Fibroblast of upper back skin (primary cell): Measurements from ENCODE around the gene JADE2.

ENCODE experiments used
- DNase-seq: peaks from one replicate; pipeline ENCODE4 v3.0.0-alpha.2; 2013

Gene JADE2

DNA sequence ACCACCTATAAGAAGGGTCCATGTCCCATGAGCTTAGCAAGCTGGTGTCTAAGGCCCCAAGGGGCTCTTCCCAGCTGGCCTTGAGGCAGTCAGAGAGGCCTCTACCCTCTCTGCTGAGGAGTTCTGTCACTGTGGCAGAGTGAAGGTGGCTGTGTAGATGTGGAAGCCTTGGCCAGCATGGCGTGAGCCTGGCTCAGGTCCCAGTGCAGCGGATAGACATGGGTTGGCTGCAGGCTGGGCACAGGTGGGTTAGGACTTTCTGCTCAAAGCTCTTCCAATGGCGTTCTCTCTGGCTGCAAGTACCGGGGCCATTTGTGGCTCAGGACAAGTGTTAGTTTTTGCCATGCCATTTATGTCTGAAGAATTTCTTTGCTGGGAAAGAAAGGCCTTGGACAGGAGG lies 47.3 kb downstream of the JADE2 start:
- no peak for DNase-seq

GRCh38 chr5:134574521-134574920 lies 49.1 kb downstream of the JADE2 start:
- no peak for DNase-seq

- no peak for DNase-seq
These were observed 49.8 kb downstream of the JADE2 start for GRCh38 chr5:134575316-134575715.

DNA sequence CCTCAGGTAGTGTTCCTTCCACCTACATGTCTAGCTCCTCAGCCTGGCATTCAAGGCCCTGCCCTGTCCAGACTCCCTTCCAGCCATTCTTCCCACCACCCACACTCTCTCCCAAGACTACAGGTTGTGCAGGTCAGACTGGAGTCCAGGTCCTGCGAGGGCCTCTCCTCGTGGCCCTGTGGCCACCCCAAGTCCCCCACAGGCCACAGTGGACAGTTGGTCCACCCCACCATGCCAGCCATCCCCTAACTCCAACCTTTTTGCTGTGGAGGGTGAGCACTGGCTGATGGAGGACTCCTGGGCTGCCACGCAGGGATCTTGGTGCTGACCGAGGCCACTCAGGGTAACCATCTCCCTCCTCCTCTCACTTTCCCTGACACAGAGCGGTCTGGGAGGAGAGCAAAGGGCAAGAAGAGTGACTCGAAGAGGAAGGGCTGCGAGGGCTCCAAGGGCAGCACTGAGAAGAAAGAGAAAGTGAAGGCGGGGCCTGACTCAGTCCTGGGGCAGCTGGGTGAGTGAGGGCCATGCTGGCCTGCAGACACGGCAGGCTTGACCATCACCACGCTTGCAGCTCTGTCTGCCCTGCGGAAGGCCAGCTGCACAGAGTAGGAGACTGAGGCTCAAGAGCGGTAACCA lies 51.0 kb downstream of the JADE2 start:
- no peak for DNase-seq

DNA sequence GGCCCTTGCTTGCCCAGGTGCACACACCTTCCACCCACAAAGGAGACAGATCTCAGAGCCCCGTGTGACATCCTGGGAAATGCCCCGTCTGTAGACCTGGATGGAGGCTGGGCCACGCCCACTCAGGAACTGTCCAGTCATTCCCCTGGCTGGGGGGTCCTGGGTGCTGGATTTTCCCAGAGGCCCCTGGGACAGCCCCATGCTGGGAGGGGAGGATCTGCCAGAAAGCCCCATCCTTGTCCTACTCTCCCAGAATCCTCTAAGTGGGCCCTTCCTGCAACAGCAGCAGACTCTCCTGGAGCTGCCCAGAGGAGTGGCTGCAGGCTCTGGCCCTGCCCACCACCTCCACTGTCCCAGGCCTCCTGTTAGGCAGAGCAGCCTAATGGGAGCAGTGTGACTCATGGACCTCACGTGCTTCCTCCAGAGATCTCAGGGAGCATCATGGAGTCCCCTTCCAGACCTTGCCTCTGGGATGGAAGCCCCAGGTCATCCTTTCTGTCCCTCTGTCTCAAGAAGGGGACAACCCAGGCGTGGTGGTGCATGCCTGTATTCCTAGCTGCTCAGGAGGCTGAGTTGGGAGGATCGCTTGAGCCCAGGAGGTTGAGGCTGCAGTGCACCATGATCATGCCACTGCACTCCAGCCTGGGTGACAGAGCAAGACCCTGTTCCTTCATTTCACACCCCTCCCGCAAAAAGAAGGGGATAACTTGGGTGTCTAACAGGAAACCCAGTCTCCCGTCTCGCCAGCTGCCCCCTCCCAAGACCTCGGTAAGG lies 51.7 kb downstream of the JADE2 start:
- DNase-seq: peak; percentile 40

GRCh38 chr5:134577796-134578577 lies 52.5 kb downstream of the JADE2 start:
- DNase-seq: peak; percentile 77

DNA sequence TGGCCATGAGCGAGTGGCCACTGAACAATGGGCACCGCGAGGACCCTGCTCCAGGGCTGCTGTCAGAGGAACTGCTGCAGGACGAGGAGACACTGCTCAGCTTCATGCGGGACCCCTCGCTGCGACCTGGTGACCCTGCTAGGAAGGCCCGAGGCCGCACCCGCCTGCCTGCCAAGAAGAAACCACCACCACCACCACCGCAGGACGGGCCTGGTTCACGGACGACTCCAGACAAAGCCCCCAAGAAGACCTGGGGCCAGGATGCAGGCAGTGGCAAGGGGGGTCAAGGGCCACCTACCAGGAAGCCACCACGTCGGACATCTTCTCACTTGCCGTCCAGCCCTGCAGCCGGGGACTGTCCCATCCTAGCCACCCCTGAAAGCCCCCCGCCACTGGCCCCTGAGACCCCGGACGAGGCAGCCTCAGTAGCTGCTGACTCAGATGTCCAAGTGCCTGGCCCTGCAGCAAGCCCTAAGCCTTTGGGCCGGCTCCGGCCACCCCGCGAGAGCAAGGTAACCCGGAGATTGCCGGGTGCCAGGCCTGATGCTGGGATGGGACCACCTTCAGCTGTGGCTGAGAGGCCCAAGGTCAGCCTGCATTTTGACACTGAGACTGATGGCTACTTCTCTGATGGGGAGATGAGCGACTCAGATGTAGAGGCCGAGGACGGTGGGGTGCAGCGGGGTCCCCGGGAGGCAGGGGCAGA lies 53.3 kb downstream of the JADE2 start:
- no peak for DNase-seq

DNA sequence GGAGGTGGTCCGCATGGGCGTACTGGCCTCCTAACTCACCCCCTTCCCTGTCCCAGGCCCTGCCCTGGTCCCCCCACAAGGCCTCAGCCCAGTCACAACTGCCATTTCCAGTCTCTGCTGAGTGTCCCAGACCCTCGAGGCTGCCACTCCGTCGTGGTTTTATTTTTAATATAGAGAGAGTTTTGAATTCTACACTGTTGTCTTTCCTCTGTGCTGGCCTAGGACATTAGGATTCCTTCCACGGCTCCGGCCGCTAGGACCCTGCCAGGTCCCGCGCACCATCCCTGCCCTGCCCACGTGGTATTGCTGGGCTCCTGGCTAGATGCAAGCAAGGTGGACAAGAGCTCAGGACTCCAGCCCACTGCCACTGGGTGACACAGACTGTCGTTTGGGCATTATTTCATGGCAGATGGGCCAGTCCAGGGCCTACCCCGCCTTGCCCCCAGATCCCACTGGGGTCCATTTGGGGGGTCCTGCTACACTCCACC lies 53.9 kb downstream of the JADE2 start:
- no peak for DNase-seq

DNA sequence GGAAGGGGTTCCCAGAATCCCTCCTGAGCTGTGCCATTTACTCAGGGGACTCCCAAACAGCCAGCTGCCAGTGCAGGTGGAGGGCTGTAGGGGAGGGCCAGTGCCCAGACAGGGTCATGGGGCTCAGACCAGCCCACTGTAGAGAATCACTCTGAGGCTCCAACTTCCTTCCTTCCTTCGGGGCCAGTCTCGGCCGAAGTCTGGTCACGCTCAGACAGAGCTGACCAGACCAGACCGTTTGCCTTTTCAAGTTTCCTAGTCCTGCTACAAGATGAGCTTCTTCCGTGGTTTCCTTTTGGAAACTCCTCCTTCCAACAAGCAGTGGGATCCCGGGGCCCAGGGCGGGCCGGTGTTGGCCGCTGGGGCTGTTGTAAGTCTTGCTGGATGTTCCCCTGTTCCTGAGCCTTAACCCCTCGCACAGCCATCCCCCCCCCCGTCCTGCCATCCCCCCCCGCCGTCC lies 54.6 kb downstream of the JADE2 start:
- DNase-seq: no peak

DNA sequence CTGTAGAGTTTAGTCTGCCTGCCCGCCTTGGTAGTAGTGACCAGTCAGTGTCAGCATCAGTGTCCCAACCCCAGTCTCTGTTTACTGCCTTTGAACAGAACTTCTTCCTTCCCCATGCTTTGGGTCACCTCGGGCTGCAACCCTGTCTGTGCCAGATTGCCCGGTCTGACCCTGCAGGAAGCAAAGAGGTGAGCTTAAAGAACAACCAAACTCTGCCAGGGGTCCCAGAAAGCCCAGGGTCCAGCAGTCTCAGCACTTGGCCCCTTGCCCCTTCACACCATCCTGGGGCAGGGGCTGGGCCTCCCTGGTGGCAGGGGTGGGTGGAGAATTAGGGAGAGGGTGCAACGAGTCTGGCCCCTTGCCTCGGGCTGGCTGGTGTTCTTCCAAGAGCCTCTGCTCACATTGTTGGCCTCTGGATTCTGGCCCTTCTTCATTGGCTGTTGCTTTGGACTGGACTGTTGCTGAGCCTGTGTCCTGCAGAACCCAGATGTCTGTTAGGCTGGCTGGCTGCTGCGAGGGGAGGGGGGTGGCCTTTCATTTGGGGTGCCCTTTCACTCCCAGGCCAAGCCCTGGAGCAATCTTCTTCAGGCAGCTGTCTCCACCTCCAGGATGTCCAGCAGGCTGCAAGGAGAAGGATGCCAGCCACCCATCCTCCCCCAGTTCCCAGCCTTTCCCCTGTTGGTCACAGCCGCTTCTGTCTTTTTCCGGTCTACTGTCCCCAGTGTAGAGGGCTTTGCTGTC lies 55.9 kb downstream of the JADE2 start:
- DNase-seq: no peak

- no peak for DNase-seq
These were observed 56.8 kb downstream of the JADE2 start for GRCh38 chr5:134582281-134582680.

DNA sequence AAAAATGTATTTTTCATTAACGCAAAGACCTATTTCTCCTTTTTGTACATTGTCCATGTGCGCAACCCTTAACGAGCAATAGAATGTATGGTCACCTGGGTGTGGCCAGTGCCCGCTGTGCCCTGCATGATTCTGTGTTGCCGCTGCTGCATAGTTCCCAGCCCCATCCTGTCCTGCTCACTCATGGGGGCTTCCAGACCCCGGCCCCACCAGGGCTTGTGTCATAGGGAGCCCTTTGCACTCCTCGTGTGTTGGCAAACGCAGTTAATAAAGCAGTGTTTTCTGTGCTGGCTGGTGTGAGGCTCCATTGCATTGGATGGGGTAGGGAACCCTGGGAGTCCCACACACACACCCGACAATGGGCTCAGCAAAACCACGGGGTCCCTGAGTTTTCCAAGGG lies 57.5 kb downstream of the JADE2 start:
- no peak for DNase-seq

GRCh38 chr5:134583766-134584165 lies 58.3 kb downstream of the JADE2 start:
- DNase-seq: no peak

DNA sequence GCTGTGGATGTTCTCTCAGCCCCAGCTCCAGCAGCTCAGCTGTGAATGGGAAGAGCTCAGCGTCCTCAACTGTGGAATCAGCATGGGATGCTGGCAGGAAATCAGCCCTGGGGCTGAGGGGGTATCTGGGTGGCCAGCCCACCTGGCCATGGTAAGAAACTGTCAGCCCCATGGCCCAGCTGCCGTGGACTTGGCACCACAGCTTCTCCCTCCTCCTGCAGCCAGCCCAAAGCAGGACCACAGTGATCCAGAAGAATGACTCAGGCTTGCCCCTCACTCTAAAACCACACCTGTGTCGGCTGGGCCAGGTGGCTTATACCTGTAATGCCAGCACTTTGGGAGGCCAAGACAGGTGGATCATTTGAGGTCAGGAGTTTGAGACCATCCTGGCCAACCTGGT lies 59.2 kb downstream of the JADE2 start:
- no peak for DNase-seq

- no peak for DNase-seq
These were observed 60.5 kb downstream of the JADE2 start for GRCh38 chr5:134585966-134586365.

GRCh38 chr5:134586866-134587524 lies 61.5 kb downstream of the JADE2 start:
- DNase-seq: peak; percentile 63

DNA sequence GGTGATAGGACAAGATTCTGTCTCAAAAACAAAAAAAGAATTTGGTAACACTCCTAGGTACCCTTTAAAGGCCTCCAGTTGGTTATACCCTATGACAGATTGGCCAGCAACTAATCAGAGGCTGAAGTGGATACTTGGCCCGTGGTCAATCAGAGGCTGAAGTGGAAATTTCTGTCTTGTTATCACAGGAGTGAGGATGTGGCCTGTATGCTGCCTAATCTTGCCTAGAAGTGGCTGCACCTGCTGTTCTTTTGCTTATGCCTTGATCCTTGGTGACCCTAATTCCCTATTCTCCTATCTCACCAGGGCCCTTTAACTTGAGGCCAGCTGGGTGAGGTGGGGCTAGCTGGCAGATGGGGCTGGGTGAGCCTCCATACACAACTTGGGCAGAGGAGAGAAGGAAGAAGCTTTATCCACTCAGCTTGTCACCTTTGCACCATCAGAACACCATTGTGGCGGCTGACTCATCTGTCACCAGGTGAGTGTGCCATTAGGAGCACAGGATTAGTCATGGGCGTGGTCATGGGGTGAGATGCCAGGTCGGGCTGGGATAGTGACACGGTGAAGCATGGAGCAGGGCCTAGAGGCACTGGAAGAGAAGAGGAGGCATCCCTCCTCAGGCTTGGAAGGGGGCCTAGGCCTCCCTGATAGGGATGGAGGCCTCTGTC lies 65.7 kb downstream of the JADE2 start:
- DNase-seq: no peak

DNA sequence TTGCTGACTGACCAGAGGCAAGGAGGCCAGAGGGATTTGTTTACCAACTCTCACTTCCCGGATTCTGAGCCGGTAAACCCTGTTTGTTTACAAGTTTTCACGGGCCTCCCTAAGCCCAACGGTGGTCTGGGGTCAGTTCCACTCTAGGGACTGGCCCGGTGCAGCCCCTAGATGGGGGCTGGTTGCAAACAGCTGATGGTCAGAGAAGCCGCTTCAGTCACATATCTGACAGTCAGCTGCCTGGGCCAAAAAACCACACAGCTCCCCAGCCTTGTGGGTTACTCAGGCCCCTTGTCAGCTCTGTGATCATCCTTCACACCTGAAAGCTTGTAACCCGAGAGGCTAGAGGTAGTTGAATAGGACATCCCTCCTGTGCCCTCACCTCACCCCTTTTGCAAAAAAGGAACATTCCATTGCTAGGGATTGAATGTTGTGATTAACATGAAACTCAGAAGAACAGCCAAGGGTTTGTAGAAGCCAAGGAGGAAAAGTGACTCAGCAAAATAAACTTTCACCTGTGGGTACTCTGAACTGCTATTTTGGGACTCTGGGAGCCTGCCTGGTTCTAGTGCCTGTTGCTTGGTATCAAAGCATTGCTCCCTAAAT lies 66.8 kb downstream of the JADE2 start:
- peak; percentile 24 for DNase-seq

- no peak for DNase-seq
These were observed 68.9 kb downstream of the JADE2 start for GRCh38 chr5:134594336-134594735.

GRCh38 chr5:134594797-134595457 lies 69.5 kb downstream of the JADE2 start:
- no peak for DNase-seq
